Stimulated activated CD4-positive, alpha-beta T cell treated with anti-CD3 and anti-CD28 coated beads, TNF-alpha, amount 100 ng/mL, for 48 hours (primary cell): Measurements from ENCODE around the gene SCAF11.

ENCODE experiments used
- DNase-seq, 3 donors: peaks; one replicate each; pipeline ENCODE4 v3.0.0-alpha.2; 2020; ENCODE audit warnings: low read depth in 3 of 3

SCAF11 gene

GRCh38 chr12:45913631-45914030 is 76.7 kb downstream of the SCAF11 start:
- no peak for DNase-seq

GRCh38 chr12:45912774-45913173 is 77.6 kb downstream of the SCAF11 start:
- no peak for DNase-seq

- DNase-seq: no peak
Observed at GRCh38 chr12:45909041-45909713, 81.2 kb downstream of the SCAF11 start.

- no peak for DNase-seq
Observed at GRCh38 chr12:45907955-45908354, 82.4 kb downstream of the SCAF11 start.

- no peak for DNase-seq
Observed at GRCh38 chr12:45898094-45898493, 92.3 kb downstream of the SCAF11 start.

GRCh38 chr12:45895961-45896360 is 94.4 kb downstream of the SCAF11 start:
- no peak for DNase-seq

- no peak for DNase-seq
Observed at GRCh38 chr12:45893240-45893639, 97.1 kb downstream of the SCAF11 start.

GRCh38 chr12:45890276-45890675 is 100.1 kb downstream of the SCAF11 start:
- DNase-seq: no peak

- no peak for DNase-seq
Observed at GRCh38 chr12:45887544-45887943, 102.8 kb downstream of the SCAF11 start.

GRCh38 chr12:45886685-45887084 is 103.7 kb downstream of the SCAF11 start:
- no peak for DNase-seq

GRCh38 chr12:45883187-45883586 is 107.2 kb downstream of the SCAF11 start:
- no peak for DNase-seq

GRCh38 chr12:45880533-45880932 is 109.8 kb downstream of the SCAF11 start:
- DNase-seq: no peak

- no peak for DNase-seq
Observed at GRCh38 chr12:45879363-45879895, 110.9 kb downstream of the SCAF11 start.

GRCh38 chr12:45878630-45879255 is 111.6 kb downstream of the SCAF11 start:
- no peak for DNase-seq

- DNase-seq: no peak
Observed at GRCh38 chr12:45877069-45877468, 113.3 kb downstream of the SCAF11 start.

GRCh38 chr12:45872446-45872845 is 117.9 kb downstream of the SCAF11 start:
- no peak for DNase-seq
